GM10847 (cell line): ENCODE measurements around the gene CHST15.

Source experiments
- POLR2A ChIP-seq: IDR thresholded peaks from 2 replicates; pipeline ENCODE4 v1.6.1; 2011; ENCODE audit not compliant: insufficient read length; ENCODE audit errors: extremely low read depth

CHST15 gene

GRCh38 chr10:124003871-124004662, 89.3 kb downstream of the CHST15 start:
- no peak for TF ChIP-seq POLR2A

- no peak for TF ChIP-seq POLR2A
Measured at GRCh38 chr10:124003481-124003870, 89.9 kb downstream of the CHST15 start.

- no peak for TF ChIP-seq POLR2A
Measured at GRCh38 chr10:124003070-124003419, 90.4 kb downstream of the CHST15 start.

GRCh38 chr10:124002391-124003069, 90.9 kb downstream of the CHST15 start:
- TF ChIP-seq POLR2A: no peak

GRCh38 chr10:124001391-124002148, 91.8 kb downstream of the CHST15 start:
- TF ChIP-seq POLR2A: no peak

GRCh38 chr10:124000792-124001201, 92.6 kb downstream of the CHST15 start:
- no peak for TF ChIP-seq POLR2A

- no peak for TF ChIP-seq POLR2A
Measured at GRCh38 chr10:123999956-124000615, 93.3 kb downstream of the CHST15 start.

GRCh38 chr10:123999261-123999660, 94.1 kb downstream of the CHST15 start:
- no peak for TF ChIP-seq POLR2A

GRCh38 chr10:123998197-123999141, 94.9 kb downstream of the CHST15 start:
- TF ChIP-seq POLR2A: no peak

GRCh38 chr10:123997486-123998196, 95.8 kb downstream of the CHST15 start:
- no peak for TF ChIP-seq POLR2A

- TF ChIP-seq POLR2A: no peak
Measured at GRCh38 chr10:123997013-123997412, 96.4 kb downstream of the CHST15 start.

- no peak for TF ChIP-seq POLR2A
Measured at GRCh38 chr10:123996302-123996701, 97.1 kb downstream of the CHST15 start.

- no peak for TF ChIP-seq POLR2A
Measured at GRCh38 chr10:123995461-123996131, 97.8 kb downstream of the CHST15 start.
